Measurements from ENCODE around the gene PRCC.
A peak's percentile ranks its signal among the peaks of the same experiment; 100 is the strongest.
"Not testable (repeated sequence)": the region's sequence is repeated elsewhere in the genome, so short reads cannot be mapped to it uniquely, and the experiment has no call there.

PRCC gene

GRCh38 chr1:156748670-156749418, 18.5 kb upstream of the PRCC start:
- H3K9me3 Mint-ChIP-seq = no peaks in the 10 kb centered on the region
- H3K4me3 Mint-ChIP-seq = peak overlapping the region; percentile 90
- peak overlapping the region; percentile 92 for H3K27ac Mint-ChIP-seq
- intact Hi-C loops (cut with micrococcal nuclease) = no loop called here
- H3K27me3 Mint-ChIP-seq = no peaks in the 10 kb centered on the region
- peaks cover 69% of the 10 kb centered on the region for H3K36me3 Mint-ChIP-seq (ENCODE audit: low read depth)
- H3K4me1 Mint-ChIP-seq (ENCODE audit: low read depth) = peaks cover 72% of the 10 kb centered on the region

DNA sequence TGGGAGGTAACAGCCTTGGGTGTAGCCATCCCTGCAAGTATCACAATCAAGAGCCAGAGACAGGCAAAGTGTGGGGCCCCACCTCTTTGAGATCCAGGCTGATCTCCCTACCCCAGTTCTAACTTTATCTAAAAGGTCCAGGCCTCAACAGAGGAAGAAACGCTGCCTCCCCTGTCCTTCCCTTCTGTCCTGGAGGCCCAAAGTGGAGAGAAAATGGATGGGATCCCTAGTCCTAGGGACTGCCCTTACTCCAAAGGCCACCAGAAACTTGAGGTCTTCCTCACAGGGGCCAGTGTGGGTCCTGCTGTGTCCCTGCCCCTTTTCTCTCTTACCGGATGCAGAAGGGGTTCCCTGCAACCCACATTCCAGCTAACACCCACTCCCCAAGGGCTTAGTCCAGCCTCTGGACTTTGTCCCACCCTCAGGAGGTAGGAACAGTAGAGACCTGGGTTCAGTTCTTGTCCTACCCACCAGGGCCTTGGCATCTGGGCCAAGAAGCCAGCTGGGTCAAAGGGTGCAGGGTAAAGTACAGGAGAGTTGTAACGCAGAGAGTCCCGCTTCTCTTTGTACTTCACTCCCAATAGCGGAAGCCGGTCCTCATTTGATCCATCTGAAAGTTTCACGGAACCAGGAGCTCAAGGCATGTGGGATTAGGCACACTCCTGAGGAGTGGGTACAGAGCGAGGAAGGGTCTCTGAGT, 17.8 kb upstream of the PRCC start:
- H3K9me3 Mint-ChIP-seq = no peaks in the 10 kb centered on the region
- H3K4me3 Mint-ChIP-seq = peak overlapping the region; percentile 90
- intact Hi-C loops (cut with micrococcal nuclease) = no loop called here
- peaks cover 65% of the 10 kb centered on the region for H3K4me1 Mint-ChIP-seq (ENCODE audit: low read depth)
- H3K27ac Mint-ChIP-seq = peak overlapping the region; percentile 92
- no peaks in the 10 kb centered on the region for H3K27me3 Mint-ChIP-seq
- H3K36me3 Mint-ChIP-seq (ENCODE audit: low read depth) = peaks cover 61% of the 10 kb centered on the region

DNA sequence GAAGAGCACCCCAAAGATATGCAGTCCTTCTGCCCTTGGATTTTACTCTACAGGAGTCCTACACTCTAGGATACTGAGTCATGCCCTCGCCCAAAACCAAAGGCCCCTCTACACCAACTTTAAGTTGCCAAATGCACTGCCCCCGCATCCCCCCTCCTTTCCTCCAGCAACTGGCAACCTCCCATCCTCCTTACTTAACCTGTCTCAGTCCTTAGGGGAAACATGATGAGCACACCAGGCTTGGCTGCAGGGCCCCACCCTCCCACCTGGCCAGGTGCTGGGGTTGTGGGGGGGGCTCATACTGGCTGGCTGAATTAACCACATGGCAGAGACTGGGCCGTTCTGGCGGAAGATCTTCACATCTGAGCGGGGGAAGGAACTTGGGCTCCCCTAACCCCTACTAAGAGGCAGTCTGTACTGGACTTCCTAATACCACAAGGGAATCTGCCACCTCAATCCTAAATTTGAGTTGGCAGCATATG, 17.1 kb upstream of the PRCC start:
- H3K4me3 Mint-ChIP-seq = peak overlapping the region; percentile 90
- H3K9me3 Mint-ChIP-seq = no peaks in the 10 kb centered on the region
- peak overlapping the region; percentile 92 for H3K27ac Mint-ChIP-seq
- H3K4me1 Mint-ChIP-seq (ENCODE audit: low read depth) = peaks cover 63% of the 10 kb centered on the region
- no peaks in the 10 kb centered on the region for H3K27me3 Mint-ChIP-seq
- H3K36me3 Mint-ChIP-seq (ENCODE audit: low read depth) = peaks cover 55% of the 10 kb centered on the region
- intact Hi-C loops (cut with micrococcal nuclease) = no loop called here

DNA sequence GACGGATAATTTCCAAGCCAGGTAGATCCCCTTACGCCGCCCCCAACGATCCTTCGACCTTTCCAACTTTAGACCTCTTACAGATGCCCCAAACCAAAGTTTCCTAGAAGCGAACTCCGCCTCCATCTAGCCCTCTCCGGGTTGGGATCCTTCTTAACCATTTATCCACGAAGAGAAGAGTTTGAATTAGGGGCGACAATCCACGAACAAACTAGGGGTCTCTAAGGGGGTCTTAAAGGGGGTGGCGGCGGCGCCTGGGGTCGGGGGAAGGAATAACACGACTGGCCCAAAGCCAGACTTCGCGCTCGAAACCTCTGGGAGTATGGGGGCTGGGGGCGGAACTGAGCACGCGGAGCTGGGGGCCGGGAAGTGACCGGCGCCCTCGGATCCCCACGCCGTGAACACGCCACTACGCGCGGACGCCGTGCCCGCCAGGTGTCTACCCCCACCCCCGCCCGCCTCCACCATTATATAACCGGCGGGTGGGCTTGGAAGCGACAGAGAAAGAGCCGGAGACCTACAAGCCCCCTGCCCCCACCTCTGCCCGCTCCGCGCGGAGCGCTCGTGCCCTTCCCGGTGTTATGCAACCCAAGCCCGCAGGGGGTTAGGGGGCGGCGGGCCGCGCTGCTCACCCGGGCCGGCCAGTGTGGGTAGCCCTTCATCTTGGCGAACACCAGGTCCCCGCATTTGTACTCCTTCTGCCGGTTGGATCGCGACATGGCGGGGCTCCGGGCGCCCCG, 16.5 kb upstream of the PRCC start:
- no peaks in the 10 kb centered on the region for H3K9me3 Mint-ChIP-seq
- H3K27ac Mint-ChIP-seq = peak overlapping the region; percentile 92
- intact Hi-C loops (cut with micrococcal nuclease) = loop anchor here (1.0 kb wide), 2 partner anchors 10 to 16 kb away; partner anchors contain the start of genes MRPL24 and PRCC
- H3K36me3 Mint-ChIP-seq (ENCODE audit: low read depth) = peaks cover 48% of the 10 kb centered on the region
- peak overlapping the region; percentile 90 for H3K4me3 Mint-ChIP-seq
- no peaks in the 10 kb centered on the region for H3K27me3 Mint-ChIP-seq
- peaks cover 58% of the 10 kb centered on the region for H3K4me1 Mint-ChIP-seq (ENCODE audit: low read depth)

- intact Hi-C loops (cut with micrococcal nuclease) = loop anchor here (1.0 kb wide), 2 partner anchors 10 to 16 kb away; partner anchors contain the start of genes MRPL24 and PRCC
- peaks cover 52% of the 10 kb centered on the region for H3K4me1 Mint-ChIP-seq (ENCODE audit: low read depth)
- H3K4me3 Mint-ChIP-seq = peak within 1 kb of the TSS; percentile 91
- peaks cover 43% of the 10 kb centered on the region for H3K36me3 Mint-ChIP-seq (ENCODE audit: low read depth)
- no peaks in the 10 kb centered on the region for H3K9me3 Mint-ChIP-seq
- H3K27ac Mint-ChIP-seq = peak within 1 kb of the TSS; percentile 92
- H3K27me3 Mint-ChIP-seq = no peaks in the 10 kb centered on the region
Observed at GRCh38 chr1:156751451-156751756, 15.9 kb upstream of the PRCC start, which contains the start of gene HDGF. Gene HDGF (minus strand): TSS chr1:156751675. CDS start chr1:156751429, 246 bp downstream.

GRCh38 chr1:156751757-156752481, 15.4 kb upstream of the PRCC start:
- Mint-ChIP-seq H3K27ac (peak overlapping the region; percentile 92), H3K36me3 (ENCODE audit: low read depth) (peaks cover 40% of the 10 kb centered on the region), H3K4me3 (peak overlapping the region; percentile 91), H3K9me3 (no peaks in the 10 kb centered on the region), H3K4me1 (ENCODE audit: low read depth) (peaks cover 47% of the 10 kb centered on the region), H3K27me3 (no peaks in the 10 kb centered on the region)
- intact Hi-C loops (cut with micrococcal nuclease) = loop anchor here (1.0 kb wide), 2 partner anchors 11 to 15 kb away; partner anchors contain the start of genes MRPL24 and PRCC

- Mint-ChIP-seq H3K9me3 (no peaks in the 10 kb centered on the region), H3K4me1 (ENCODE audit: low read depth) (peaks cover 39% of the 10 kb centered on the region), H3K27ac (peak overlapping the region; percentile 92), H3K4me3 (peak overlapping the region; percentile 57), H3K27me3 (no peaks in the 10 kb centered on the region), H3K36me3 (ENCODE audit: low read depth) (peaks cover 34% of the 10 kb centered on the region)
- intact Hi-C loops (cut with micrococcal nuclease) = no loop called here
Observed at GRCh38 chr1:156752843-156753482, 14.4 kb upstream of the PRCC start.

DNA sequence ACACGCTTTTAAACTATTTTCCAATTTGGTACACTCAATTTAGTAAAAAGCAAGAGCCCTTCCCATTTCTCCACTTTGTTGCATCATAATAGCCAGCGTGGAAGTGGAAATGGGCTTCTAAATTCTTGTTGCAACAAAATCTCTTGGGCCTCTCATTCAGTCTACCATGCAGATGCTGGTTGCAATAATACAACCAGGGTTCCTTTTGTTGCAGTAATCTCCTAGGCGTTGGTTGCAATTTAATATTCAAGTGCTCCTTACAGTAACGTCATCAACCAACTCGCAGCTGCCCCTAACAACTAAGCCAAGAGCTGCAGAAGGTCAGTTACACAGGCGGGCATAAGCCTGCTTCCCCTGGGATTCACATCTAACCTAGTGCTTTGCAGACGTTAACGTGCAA, 13.1 kb upstream of the PRCC start:
- intact Hi-C loops (cut with micrococcal nuclease) = no loop called here
- H3K9me3 Mint-ChIP-seq = no peaks in the 10 kb centered on the region
- H3K4me1 Mint-ChIP-seq (ENCODE audit: low read depth) = peaks cover 26% of the 10 kb centered on the region
- H3K27ac Mint-ChIP-seq = no peak overlapping the region
- no peak overlapping the region for H3K4me3 Mint-ChIP-seq
- H3K36me3 Mint-ChIP-seq (ENCODE audit: low read depth) = peaks cover 30% of the 10 kb centered on the region
- H3K27me3 Mint-ChIP-seq = no peaks in the 10 kb centered on the region

- Mint-ChIP-seq H3K27ac (no peak overlapping the region), H3K4me3 (no peak overlapping the region), H3K9me3 (no peaks in the 10 kb centered on the region)
Observed at GRCh38 chr1:156755527-156755950, 11.8 kb upstream of the PRCC start.

DNA sequence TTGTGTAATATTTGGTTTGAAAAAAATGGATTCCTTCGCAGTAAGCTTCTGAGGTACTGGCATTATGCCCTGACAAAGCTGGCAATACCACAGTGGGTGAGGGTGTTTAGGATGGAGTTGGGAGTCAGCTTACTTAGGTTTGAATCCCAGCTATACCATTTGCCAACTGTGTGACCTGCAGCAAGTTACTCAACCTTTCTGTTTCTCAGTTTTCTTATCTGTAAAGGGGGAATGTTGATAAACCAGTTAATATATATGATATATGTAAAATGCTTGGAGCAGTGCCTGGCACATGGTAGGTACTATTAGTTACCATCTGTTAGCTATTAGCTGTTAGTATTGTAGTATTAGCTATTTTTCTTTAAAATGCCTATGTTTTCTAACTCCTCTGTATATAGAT, 11.0 kb upstream of the PRCC start:
- H3K36me3 Mint-ChIP-seq (ENCODE audit: low read depth) = peaks cover 12% of the 10 kb centered on the region
- no peaks in the 10 kb centered on the region for H3K27me3 Mint-ChIP-seq
- intact Hi-C loops (cut with micrococcal nuclease) = no loop called here
- H3K4me1 Mint-ChIP-seq (ENCODE audit: low read depth) = peaks cover 13% of the 10 kb centered on the region
- H3K27ac Mint-ChIP-seq = no peak overlapping the region
- H3K9me3 Mint-ChIP-seq = no peaks in the 10 kb centered on the region
- no peak overlapping the region for H3K4me3 Mint-ChIP-seq

More at GRCh38 chr1:156755527-156755950, 11.8 kb upstream of the PRCC start:
- H3K27me3 Mint-ChIP-seq = no peaks in the 10 kb centered on the region
- H3K36me3 Mint-ChIP-seq (ENCODE audit: low read depth) = peaks cover 19% of the 10 kb centered on the region
- peaks cover 13% of the 10 kb centered on the region for H3K4me1 Mint-ChIP-seq (ENCODE audit: low read depth)
- intact Hi-C loops (cut with micrococcal nuclease) = no loop called here

GRCh38 chr1:156757572-156758253, 9.6 kb upstream of the PRCC start:
- intact Hi-C loops (cut with micrococcal nuclease); H3K4me3 Mint-ChIP-seq; H3K27me3 Mint-ChIP-seq; H3K9me3 Mint-ChIP-seq; H3K36me3 Mint-ChIP-seq (ENCODE audit: low read depth); H3K27ac Mint-ChIP-seq: not testable (repeated sequence)
- H3K4me1 Mint-ChIP-seq (ENCODE audit: low read depth) = peaks cover 11% of the 10 kb centered on the region

GRCh38 chr1:156760092-156760795, 7.1 kb upstream of the PRCC start:
- H3K36me3 Mint-ChIP-seq (ENCODE audit: low read depth) = peaks cover 5% of the 10 kb centered on the region
- H3K27me3 Mint-ChIP-seq = no peaks in the 10 kb centered on the region
- H3K9me3 Mint-ChIP-seq = no peaks in the 10 kb centered on the region
- no peak overlapping the region for H3K27ac Mint-ChIP-seq
- peaks cover 1% of the 10 kb centered on the region for H3K4me1 Mint-ChIP-seq (ENCODE audit: low read depth)
- intact Hi-C loops (cut with micrococcal nuclease) = no loop called here
- no peak overlapping the region for H3K4me3 Mint-ChIP-seq

Data from dendritic cell treated with granulocyte-macrophage colony-stimulating factor and Interleukin-4, amounts not matched to agents 40 ng/mL and 50 ng/mL, for 4 days (primary cell).